GM19467 (cell line): ENCODE results near the gene EIF4G3.

ENCODE experiments used
- ATAC-seq: cut with Tn5 transposase; IDR thresholded peaks from one replicate; pipeline ENCODE4 v1.9.1; 2021; ENCODE audit warnings: mild to moderate bottlenecking, moderate library complexity; ENCODE audit not compliant: unreplicated experiment

The EIF4G3 gene

GRCh38 chr1:20771780-20772179, 404.9 kb downstream of the EIF4G3 start:
- ATAC-seq = no peak

- no peak for ATAC-seq
Observed at GRCh38 chr1:20770314-20771087, 406.2 kb downstream of the EIF4G3 start.

- ATAC-seq = no peak
Observed at GRCh38 chr1:20767271-20767670, 409.4 kb downstream of the EIF4G3 start.

- no peak for ATAC-seq
Observed at GRCh38 chr1:20763417-20763816, 413.3 kb downstream of the EIF4G3 start.

GRCh38 chr1:20760322-20760721, 416.4 kb downstream of the EIF4G3 start:
- no peak for ATAC-seq
